IMR-90 (cell line): ENCODE measurements around the gene TMEM127. TPM values are rescaled to one million over a fixed set of nuclear protein-coding genes. Genes with fewer than 3 reads are reported as not detected.

Experiments used
- ATAC-seq: fragments of 200-7000 bp; cut with Tn5 transposase; 2 replicates; pipeline ENCODE4 v1.9.1; 2020; ENCODE audit warnings: low read depth, mild to moderate bottlenecking, moderate library complexity
- BruUV-seq: library from RNA; stranded (reverse); fragments of 400-500 nt; replicated peaks from 2 replicates; lab custom pipeline; 2021; lab: Mats Ljungman, UMichigan
- CTCF ChIA-PET: fragments of 300-600 bp; formaldehyde crosslinking; extraction: SDS; loops from one replicate; lab custom pipeline; 2021; ENCODE audit warnings: antibody characterized with exemption; lab: Yijun Ruan, JAX
- POLR2A ChIA-PET: fragments of 300-600 bp; sonication (Branson Sonifier 250); formaldehyde crosslinking; loops from one replicate; lab custom pipeline; 2022; ENCODE audit warnings: antibody characterized with exemption; ENCODE audit not compliant: unreplicated experiment; lab: Charles Lee
- DNase-seq: peaks from one replicate; pipeline ENCODE4 v3.0.0; 2013
- H2AFZ ChIP-seq: replicated peaks from 2 replicates; pipeline ENCODE3; 2013; ENCODE audit warnings: low read length, mild to moderate bottlenecking; ENCODE audit not compliant: poor library complexity
- H2AK5ac ChIP-seq: 2 replicates; pipeline ENCODE4 v1.6.1; 2013; ENCODE audit warnings: low read depth, low read length, inconsistent platforms
- H2AK9ac ChIP-seq: replicated peaks from 2 replicates; pipeline ENCODE3; 2013; ENCODE audit warnings: mild to moderate bottlenecking, low read depth, low read length, moderate library complexity; ENCODE audit not compliant: poor library complexity
- H2BK120ac ChIP-seq: 2 replicates; pipeline ENCODE4 v1.6.1; 2013; ENCODE audit warnings: low read depth, low read length, inconsistent platforms
- H2BK15ac ChIP-seq: 3 replicates; pipeline ENCODE4 v1.6.1; 2013; ENCODE audit warnings: low read depth, low read length, inconsistent platforms
- H2BK20ac ChIP-seq: 2 replicates; pipeline ENCODE4 v1.6.1; 2013; ENCODE audit warnings: low read depth, mild to moderate bottlenecking, inconsistent platforms, low read length, moderate library complexity
- H2BK5ac ChIP-seq: 2 replicates; pipeline ENCODE4 v1.6.1; 2013; ENCODE audit warnings: mild to moderate bottlenecking, low read depth, low read length, inconsistent platforms; ENCODE audit not compliant: poor library complexity, severe bottlenecking
- H3K14ac ChIP-seq: replicated peaks from 2 replicates; pipeline ENCODE4 v1.6.1; 2013; ENCODE audit warnings: low read depth, low read length, inconsistent platforms
- H3K18ac ChIP-seq: 2 replicates; pipeline ENCODE4 v1.6.1; 2013; ENCODE audit warnings: low read depth, low read length, control low read depth
- H3K23ac ChIP-seq: 2 replicates; pipeline ENCODE4 v1.6.1; 2013; ENCODE audit warnings: low read depth, low read length, inconsistent platforms
- H3K27ac ChIP-seq: 2 replicates; pipeline ENCODE4 v1.5.1; 2013; ENCODE audit warnings: mild to moderate bottlenecking, control low read depth, low read length; ENCODE audit not compliant: insufficient read depth
- H3K27me3 ChIP-seq: 2 replicates; pipeline ENCODE4 v1.6.1; 2013; ENCODE audit warnings: low read length; ENCODE audit not compliant: control insufficient read depth, insufficient read depth
- H3K36me3 ChIP-seq: 2 replicates; pipeline ENCODE4 v1.6.1; 2013; ENCODE audit warnings: low read length, mixed read lengths; ENCODE audit not compliant: control insufficient read depth, insufficient read depth
- H3K4ac ChIP-seq: 2 replicates; pipeline ENCODE4 v1.6.1; 2013; ENCODE audit warnings: low read depth, low read length, inconsistent platforms
- H3K4me1 ChIP-seq: 2 replicates; pipeline ENCODE4 v1.6.1; 2013; ENCODE audit warnings: low read length, mixed read lengths; ENCODE audit not compliant: control insufficient read depth, insufficient read depth
- H3K4me2 ChIP-seq: 2 replicates; pipeline ENCODE4 v1.6.1; 2013; ENCODE audit warnings: low read depth, mild to moderate bottlenecking, control low read depth, low read length, moderate library complexity
- H3K4me3 ChIP-seq: 2 replicates; pipeline ENCODE4 v1.5.1; 2013; ENCODE audit warnings: low read depth, mild to moderate bottlenecking, control low read depth, low read length, moderate library complexity; ENCODE audit not compliant: insufficient read depth
- H3K56ac ChIP-seq: 2 replicates; pipeline ENCODE4 v1.6.1; 2013; ENCODE audit warnings: low read length, inconsistent platforms; ENCODE audit not compliant: insufficient read depth; ENCODE audit errors: extremely low read depth
- H3K79me1 ChIP-seq, 2 experiments: 2 replicates each; pipeline ENCODE4 v1.6.1; 2013; ENCODE audit warnings: low read length in 2 of 2, inconsistent platforms in 1 of 2, low read depth in 1 of 2
- H3K9ac ChIP-seq: 2 replicates; pipeline ENCODE4 v1.6.1; 2013; ENCODE audit warnings: low read depth, low read length, control low read depth
- H3K9me1 ChIP-seq: 2 replicates; pipeline ENCODE4 v1.6.1; 2013; ENCODE audit warnings: low read length, inconsistent platforms; ENCODE audit not compliant: insufficient read depth
- H3K9me3 ChIP-seq: 2 replicates; pipeline ENCODE4 v1.6.1; 2013; ENCODE audit warnings: low read length; ENCODE audit not compliant: control insufficient read depth, insufficient read depth
- H4K20me1 ChIP-seq: 2 replicates; pipeline ENCODE4 v1.6.1; 2013; ENCODE audit warnings: low read length, inconsistent platforms; ENCODE audit not compliant: insufficient read depth
- H4K5ac ChIP-seq: 2 replicates; pipeline ENCODE4 v1.6.1; 2013; ENCODE audit warnings: mild to moderate bottlenecking, low read depth, low read length, control low read depth
- H4K8ac ChIP-seq, 2 experiments: 2 replicates each; pipeline ENCODE4 v1.6.1; 2013; ENCODE audit warnings: low read depth in 2 of 2, low read length in 2 of 2, control low read depth in 1 of 2, inconsistent platforms in 1 of 2
- H4K91ac ChIP-seq: 2 replicates; pipeline ENCODE4 v1.6.1; 2013; ENCODE audit warnings: low read depth, low read length, inconsistent platforms; ENCODE audit not compliant: insufficient read depth
- BHLHE40 ChIP-seq: fragments of 150-350 bp; IDR thresholded peaks from 2 replicates; pipeline ENCODE4 v1.6.1; 2016; ENCODE audit warnings: mild to moderate bottlenecking, low read depth, low read length
- CEBPB ChIP-seq: IDR thresholded peaks from 2 replicates; pipeline ENCODE4 v1.6.1; 2012; ENCODE audit warnings: low read depth, low read length, improper control_type of control experiment
- CHD1 ChIP-seq: IDR thresholded peaks from 2 replicates; pipeline ENCODE4 v1.6.1; 2012; ENCODE audit warnings: low read depth, low read length, improper control_type of control experiment
- ELK1 ChIP-seq: fragments of 150-350 bp; IDR thresholded peaks from 2 replicates; pipeline ENCODE4 v1.6.1; 2016; ENCODE audit warnings: low read depth, mild to moderate bottlenecking, low read length, moderate library complexity, borderline replicate concordance
- FOS ChIP-seq: fragments of 150-350 bp; IDR thresholded peaks from 2 replicates; pipeline ENCODE4 v1.6.1; 2016; ENCODE audit warnings: low read depth, low read length
- MAFK ChIP-seq: IDR thresholded peaks from 2 replicates; pipeline ENCODE4 v1.6.1; 2012; ENCODE audit warnings: low read depth, low read length, improper control_type of control experiment
- MAZ ChIP-seq: IDR thresholded peaks from 2 replicates; pipeline ENCODE4 v1.6.1; 2012; ENCODE audit warnings: low read depth, mild to moderate bottlenecking, low read length, improper control_type of control experiment, moderate library complexity, borderline replicate concordance
- MXI1 ChIP-seq: IDR thresholded peaks from 2 replicates; pipeline ENCODE4 v1.6.1; 2012; ENCODE audit warnings: low read depth, mild to moderate bottlenecking, low read length, moderate library complexity, borderline replicate concordance
- NFE2L2 ChIP-seq: fragments of 150-350 bp; IDR thresholded peaks from 2 replicates; pipeline ENCODE4 v1.6.1; 2016; ENCODE audit warnings: low read depth, mild to moderate bottlenecking, low read length
- POLR2A ChIP-seq: IDR thresholded peaks from 2 replicates; pipeline ENCODE4 v1.6.1; 2012; ENCODE audit warnings: mild to moderate bottlenecking, low read depth, low read length
- RAD21 ChIP-seq: IDR thresholded peaks from 2 replicates; pipeline ENCODE4 v1.6.1; 2012; ENCODE audit warnings: low read length, improper control_type of control experiment
- RCOR1 ChIP-seq: IDR thresholded peaks from 2 replicates; pipeline ENCODE4 v1.6.1; 2012; ENCODE audit warnings: mild to moderate bottlenecking, low read length, improper control_type of control experiment; ENCODE audit not compliant: insufficient replicate concordance
- RFX5 ChIP-seq: IDR thresholded peaks from 2 replicates; pipeline ENCODE4 v1.8.0; 2012; ENCODE audit warnings: low read depth, mild to moderate bottlenecking, low read length, moderate library complexity
- SMC3 ChIP-seq: fragments of 150-350 bp; IDR thresholded peaks from 2 replicates; pipeline ENCODE4 v1.6.1; 2016; ENCODE audit warnings: low read depth, mild to moderate bottlenecking, antibody characterized with exemption, low read length, moderate library complexity
- WGBS, 2 experiments: methylation state at CpG; one replicate each; pipeline versions ENCODE4 v1.1.5 to v1.1.7; 2013; ENCODE audit warnings: missing lambda C conversion rate in 2 of 2; ENCODE audit not compliant: insufficient read length in 1 of 2; ENCODE audit errors: extremely low coverage in 2 of 2; 5-methylcytosine and 5-hydroxymethylcytosine counted together
- dilution Hi-C: fragments of 300-500 bp; cut with HindIII; formaldehyde crosslinking; loops from one replicate; pipeline ENCODE4 v1.14.3; 2018; ENCODE audit warnings: low sequenced_read_pairs; ENCODE audit not compliant: unreplicated experiment
- in situ Hi-C: fragments of 300-500 bp; cut with MboI; formaldehyde crosslinking; loops from 3 replicates; pipeline ENCODE4 v1.14.3; 2019; ENCODE audit warnings: low sequenced_read_pairs, inconsistent platforms, mixed read lengths
- intact Hi-C: fragments of 100-400 bp; cut with micrococcal nuclease; formaldehyde crosslinking; loops from 2 replicates; pipeline ENCODE4 v1.10.0; 2022
- polyA plus RNA-seq, 3 experiments: library from polyadenylated mRNA; depleted of rRNA; stranded (reverse); fragments of >200 nt; gene quantifications; 2 replicates each; pipeline ENCODE4 v1.2.3, GENCODE V29; 2012; ENCODE audit warnings: low replicate concordance in 1 of 3
- total RNA-seq: library from RNA; depleted of rRNA; stranded (reverse); fragments of >200 nt; gene quantifications from 2 replicates; pipeline ENCODE4 v1.2.3, GENCODE V29; 2012
- TF ChIP-seq, protein P1 (sequence below): fragments of 150-350 bp; IDR thresholded peaks from 2 replicates; pipeline ENCODE4 v1.6.1; 2017; ENCODE audit warnings: mild to moderate bottlenecking, antibody characterized with exemption, low read length, low read depth
- TF ChIP-seq, protein P2 (sequence below): conservative IDR thresholded peaks from 2 replicates; pipeline ENCODE4 v1.5.1; 2012; ENCODE audit warnings: mild to moderate bottlenecking, low read depth, low read length, improper control_type of control experiment

Gene TMEM127
- total and polyA plus RNA-seq, 2 of the 4 experiments (the other 2 are of a cell fraction), result 35.7 to 47.6 TPM

DNA sequence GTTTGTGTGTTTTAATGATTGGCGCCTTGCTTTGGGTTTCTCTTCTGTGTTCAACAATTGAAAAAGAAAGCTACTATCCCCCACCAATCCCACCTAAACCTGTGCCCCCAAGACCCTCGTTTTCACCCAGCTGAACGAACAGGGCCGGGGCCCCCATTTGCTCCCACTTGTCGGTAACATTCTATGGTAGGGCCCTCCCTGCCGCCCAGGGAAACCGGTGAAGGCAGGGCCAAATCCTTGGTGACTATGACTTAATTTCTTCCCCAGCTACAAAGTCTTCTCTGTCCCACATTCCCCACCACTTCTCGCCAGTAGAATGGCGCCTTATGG, 40.1 kb upstream of the TMEM127 start:
- ATAC-seq (peak; percentile 4; the same call in 1 of the 2 replicates), DNase-seq (no peak)
- no peak for TF ChIP-seq POLR2A
- no peak for TF ChIP-seq MAZ
- no peak for TF ChIP-seq CEBPB
- no peak for TF ChIP-seq FOS
- TF ChIP-seq CHD1, result no peak
- TF ChIP-seq MXI1, result no peak
- TF ChIP-seq, protein P1, sequence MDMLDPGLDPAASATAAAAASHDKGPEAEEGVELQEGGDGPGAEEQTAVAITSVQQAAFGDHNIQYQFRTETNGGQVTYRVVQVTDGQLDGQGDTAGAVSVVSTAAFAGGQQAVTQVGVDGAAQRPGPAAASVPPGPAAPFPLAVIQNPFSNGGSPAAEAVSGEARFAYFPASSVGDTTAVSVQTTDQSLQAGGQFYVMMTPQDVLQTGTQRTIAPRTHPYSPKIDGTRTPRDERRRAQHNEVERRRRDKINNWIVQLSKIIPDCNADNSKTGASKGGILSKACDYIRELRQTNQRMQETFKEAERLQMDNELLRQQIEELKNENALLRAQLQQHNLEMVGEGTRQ, result no peak
- TF ChIP-seq RAD21, result no peak
- TF ChIP-seq RCOR1, result no peak
- no peak for TF ChIP-seq SMC3
- TF ChIP-seq BHLHE40, result no peak
- TF ChIP-seq, protein P2, sequence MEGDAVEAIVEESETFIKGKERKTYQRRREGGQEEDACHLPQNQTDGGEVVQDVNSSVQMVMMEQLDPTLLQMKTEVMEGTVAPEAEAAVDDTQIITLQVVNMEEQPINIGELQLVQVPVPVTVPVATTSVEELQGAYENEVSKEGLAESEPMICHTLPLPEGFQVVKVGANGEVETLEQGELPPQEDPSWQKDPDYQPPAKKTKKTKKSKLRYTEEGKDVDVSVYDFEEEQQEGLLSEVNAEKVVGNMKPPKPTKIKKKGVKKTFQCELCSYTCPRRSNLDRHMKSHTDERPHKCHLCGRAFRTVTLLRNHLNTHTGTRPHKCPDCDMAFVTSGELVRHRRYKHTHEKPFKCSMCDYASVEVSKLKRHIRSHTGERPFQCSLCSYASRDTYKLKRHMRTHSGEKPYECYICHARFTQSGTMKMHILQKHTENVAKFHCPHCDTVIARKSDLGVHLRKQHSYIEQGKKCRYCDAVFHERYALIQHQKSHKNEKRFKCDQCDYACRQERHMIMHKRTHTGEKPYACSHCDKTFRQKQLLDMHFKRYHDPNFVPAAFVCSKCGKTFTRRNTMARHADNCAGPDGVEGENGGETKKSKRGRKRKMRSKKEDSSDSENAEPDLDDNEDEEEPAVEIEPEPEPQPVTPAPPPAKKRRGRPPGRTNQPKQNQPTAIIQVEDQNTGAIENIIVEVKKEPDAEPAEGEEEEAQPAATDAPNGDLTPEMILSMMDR, result no peak
- TF ChIP-seq RFX5, result no peak
- TF ChIP-seq ELK1, result no peak
- no peak for TF ChIP-seq NFE2L2
- TF ChIP-seq MAFK, result no peak
- intact Hi-C loops, result loop anchor here (1.0 kb wide), 1 partner anchor 203 kb away; no protein-coding TSS in a partner anchor
- peak overlapping the region; percentile 63 for H2BK5ac ChIP-seq
- H4K8ac ChIP-seq, result peak overlapping the region; percentile 98 to 99
- BruUV-seq, result no TSS peak
- ChIA-PET CTCF (no interaction called here), POLR2A (no interaction called here)
- dilution Hi-C loops, result no loop called here
- H4K5ac ChIP-seq, result peak overlapping the region; percentile 93
- peaks cover 34 to 44% of the 10 kb centered on the region in 2 experiments for H3K79me1 ChIP-seq
- H3K18ac ChIP-seq, result peak overlapping the region; percentile 40
- peak overlapping the region; percentile 79 for H2AK5ac ChIP-seq
- H3K4me3 ChIP-seq, result peak overlapping the region; percentile 97
- H2AFZ ChIP-seq, result peak overlapping the region; percentile 99
- H3K4ac ChIP-seq, result peak overlapping the region; percentile 91
- in situ Hi-C loops, result loop anchor here (10.0 kb wide), 1 partner anchor 209 kb away; no protein-coding TSS in a partner anchor
- peak overlapping the region; percentile 75 for H3K23ac ChIP-seq
- H3K36me3 ChIP-seq, result peaks cover 21% of the 10 kb centered on the region
- H2BK15ac ChIP-seq, result peak overlapping the region; percentile 24; the same call in 1 of the 3 replicates
- no peaks in the 10 kb centered on the region for H3K9me3 ChIP-seq
- H3K4me2 ChIP-seq, result peak overlapping the region; percentile 92
- no peaks in the 10 kb centered on the region for H3K27me3 ChIP-seq
- peak overlapping the region; percentile 81 for H3K9ac ChIP-seq
- 18% methylated on average over 3 of the region's 9 CpGs; no CpG with 5 or more reads in 1 of the 2 experiments for WGBS, 2 experiments
- peak overlapping the region; percentile 89 for H3K56ac ChIP-seq
- peak overlapping the region; percentile 93 for H4K91ac ChIP-seq
- peaks cover 12% of the 10 kb centered on the region; the same call in 1 of the 2 replicates for H4K20me1 ChIP-seq
- peak overlapping the region; percentile 50; the same call in 1 of the 2 replicates for H2BK120ac ChIP-seq
- H2AK9ac ChIP-seq, result peak overlapping the region; percentile 99
- H3K27ac ChIP-seq, result peak overlapping the region; percentile 84
- peaks cover 3% of the 10 kb centered on the region; the same call in 1 of the 2 replicates for H3K9me1 ChIP-seq
- H3K4me1 ChIP-seq, result peaks cover 8% of the 10 kb centered on the region
- no peak overlapping the region for H2BK20ac ChIP-seq
- peak overlapping the region; percentile 94 for H3K14ac ChIP-seq
